ENCODE data around the gene DDB1. TPM values are rescaled to one million over a fixed set of nuclear protein-coding genes. Genes with fewer than 3 reads are reported as not detected.

DDB1 gene
- total and polyA plus RNA-seq, 10 of the 15 experiments (the other 5 are each of a cell fraction or from before 2014, with no cell fraction given): 136 to 272 (median 216) TPM

- TF ChIP-seq TCF3 (IDR thresholded peaks at IDR 0.05; ENCODE audit: borderline replicate concordance, insufficient read depth, low read depth, low read length) (no peak), NR2C1 (IDR thresholded peaks at IDR 0.05) (no peak), POU2F2 (IDR thresholded peaks at IDR 0.05; ENCODE audit: borderline replicate concordance, low read depth, low read length) (no peak), ZNF384 (IDR thresholded peaks at IDR 0.05; ENCODE audit: borderline replicate concordance, low read depth, low read length) (no peak), SPI1 (IDR thresholded peaks at IDR 0.05; ENCODE audit: borderline replicate concordance, insufficient read depth, low read depth, low read length) (no peak), PAX8 (IDR thresholded peaks at IDR 0.05) (no peak), RBBP5 (conservative IDR thresholded peaks at IDR 0.05) (no peak)
Measured at GRCh38 chr11:61340979-61341378, 8.1 kb upstream of the DDB1 start (continued).

DNA sequence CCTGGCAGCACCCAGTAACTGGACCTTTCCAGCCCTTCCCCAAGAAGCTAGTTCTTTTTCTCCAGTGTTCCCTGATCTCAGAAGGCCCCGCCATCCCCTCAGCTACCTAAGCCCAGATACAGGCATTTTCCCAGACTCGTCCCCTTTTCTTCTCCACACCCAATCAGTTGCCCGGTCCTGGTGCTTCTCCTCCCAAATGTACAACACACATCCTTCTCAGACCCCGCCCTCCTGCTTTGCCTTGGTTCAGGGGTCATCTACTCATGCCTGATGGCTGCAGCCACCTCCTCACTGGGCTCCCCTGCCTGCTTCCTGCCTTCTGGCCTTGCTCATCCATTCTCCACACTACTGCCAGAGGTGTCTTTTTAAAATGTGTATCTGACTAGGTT is 6.6 kb upstream of the DDB1 start:
- RAD21 ChIA-PET (ENCODE audit: unreplicated experiment): interaction anchor here (1.8 kb wide), 1 partner anchor 16 kb away, joined by 4 read pairs; no protein-coding TSS in a partner anchor
- in situ Hi-C loops (cut with MboI): loop anchor here (5.0 kb wide), 1 partner anchor 48 kb away; no protein-coding TSS in a partner anchor
- TF ChIP-seq, protein P1, sequence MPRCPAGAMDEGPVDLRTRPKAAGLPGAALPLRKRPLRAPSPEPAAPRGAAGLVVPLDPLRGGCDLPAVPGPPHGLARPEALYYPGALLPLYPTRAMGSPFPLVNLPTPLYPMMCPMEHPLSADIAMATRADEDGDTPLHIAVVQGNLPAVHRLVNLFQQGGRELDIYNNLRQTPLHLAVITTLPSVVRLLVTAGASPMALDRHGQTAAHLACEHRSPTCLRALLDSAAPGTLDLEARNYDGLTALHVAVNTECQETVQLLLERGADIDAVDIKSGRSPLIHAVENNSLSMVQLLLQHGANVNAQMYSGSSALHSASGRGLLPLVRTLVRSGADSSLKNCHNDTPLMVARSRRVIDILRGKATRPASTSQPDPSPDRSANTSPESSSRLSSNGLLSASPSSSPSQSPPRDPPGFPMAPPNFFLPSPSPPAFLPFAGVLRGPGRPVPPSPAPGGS (IDR thresholded peaks at IDR 0.05; ENCODE audit: borderline replicate concordance, insufficient read depth, low read depth, low read length, poor library complexity, severe bottlenecking): no peak
- TF ChIP-seq IRF3 (IDR thresholded peaks at IDR 0.05): no peak
- no peak for TF ChIP-seq NFYB (IDR thresholded peaks at IDR 0.05; ENCODE audit: insufficient read depth, low read depth, low read length)
- TF ChIP-seq, protein P2, sequence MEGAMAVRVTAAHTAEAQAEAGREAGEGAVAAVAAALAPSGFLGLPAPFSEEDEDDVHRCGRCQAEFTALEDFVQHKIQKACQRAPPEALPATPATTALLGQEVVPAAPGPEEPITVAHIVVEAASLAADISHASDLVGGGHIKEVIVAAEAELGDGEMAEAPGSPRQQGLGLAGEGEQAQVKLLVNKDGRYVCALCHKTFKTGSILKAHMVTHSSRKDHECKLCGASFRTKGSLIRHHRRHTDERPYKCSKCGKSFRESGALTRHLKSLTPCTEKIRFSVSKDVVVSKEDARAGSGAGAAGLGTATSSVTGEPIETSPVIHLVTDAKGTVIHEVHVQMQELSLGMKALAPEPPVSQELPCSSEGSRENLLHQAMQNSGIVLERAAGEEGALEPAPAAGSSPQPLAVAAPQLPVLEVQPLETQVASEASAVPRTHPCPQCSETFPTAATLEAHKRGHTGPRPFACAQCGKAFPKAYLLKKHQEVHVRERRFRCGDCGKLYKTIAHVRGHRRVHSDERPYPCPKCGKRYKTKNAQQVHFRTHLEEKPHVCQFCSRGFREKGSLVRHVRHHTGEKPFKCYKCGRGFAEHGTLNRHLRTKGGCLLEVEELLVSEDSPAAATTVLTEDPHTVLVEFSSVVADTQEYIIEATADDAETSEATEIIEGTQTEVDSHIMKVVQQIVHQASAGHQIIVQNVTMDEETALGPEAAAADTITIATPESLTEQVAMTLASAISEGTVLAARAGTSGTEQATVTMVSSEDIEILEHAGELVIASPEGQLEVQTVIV (IDR thresholded peaks at IDR 0.05; ENCODE audit: borderline replicate concordance, partially characterized antibody): no peak
- TF ChIP-seq BMI1 (IDR thresholded peaks at IDR 0.05; ENCODE audit: borderline replicate concordance): no peak
- no peak for TF ChIP-seq PAX5 (IDR thresholded peaks at IDR 0.05; ENCODE audit: borderline replicate concordance, low read depth, low read length)
- no peak for TF ChIP-seq YY1 (IDR thresholded peaks at IDR 0.05; ENCODE audit: low read depth, low read length)
- no peak for TF ChIP-seq POLR2AphosphoS2 (IDR thresholded peaks at IDR 0.05; ENCODE audit: low read depth, low read length)
- TF ChIP-seq SMC3 (IDR thresholded peaks at IDR 0.05; ENCODE audit: borderline replicate concordance, low read length): no peak
- TF ChIP-seq PAX8 (IDR thresholded peaks at IDR 0.05): no peak
- no peak for TF ChIP-seq STAT1 (conservative IDR thresholded peaks at IDR 0.05)
- no peak for TF ChIP-seq SIX5 (IDR thresholded peaks at IDR 0.05; ENCODE audit: low read depth, low read length, severe bottlenecking)

More for the DNA sequence above, 6.6 kb upstream of the DDB1 start:
- ATAC-seq (no peak), FAIRE-seq (no peak), DNase-seq (ENCODE audit: low read depth, low spot score) (no peak)
- no peak overlapping the region for H3K9ac ChIP-seq (ENCODE audit: control insufficient read depth, insufficient read depth, low read length)
- no peaks in the 10 kb centered on the region for H3K9me3 ChIP-seq (replicated peaks; ENCODE audit: control insufficient read depth, insufficient read depth, low read length)
- intact Hi-C loops (cut with micrococcal nuclease; ENCODE audit: unreplicated experiment): loop anchor here (10.0 kb wide), 1 partner anchor 85 kb away; no protein-coding TSS in a partner anchor
- no peaks in the 10 kb centered on the region for H4K20me1 ChIP-seq (ENCODE audit: control insufficient read depth, insufficient read depth)
- WGBS (ENCODE audit: insufficient coverage, insufficient replicate concordance, low lambda C conversion rate, missing lambda C conversion rate): 60% methylated on average over 4 of the region's 4 CpGs
- no TSS peak for BruUV-seq (replicated peaks)
- ChIA-PET SMC1A (ENCODE audit: uncharacterized antibody, unreplicated experiment) (interaction anchor here (0.6 to 8.1 kb wide), 4 partner anchors 18 to 488 kb away, joined by 3 to 414 read pairs (median 123); partner anchors contain the start of genes CYB561A3, TMEM138 and TMEM216), POLR2A (no interaction called here), CTCF (interaction anchor here (1.2 to 10.2 kb wide), 3 partner anchors 22 to 53 kb away, joined by 4 to 729 read pairs (median 387); partner anchors contain the start of genes CYB561A3 and TMEM138)
- H3K4me2 ChIP-seq (ENCODE audit: control insufficient read depth, insufficient read depth): no peak overlapping the region
- H3K27ac ChIP-seq (ENCODE audit: control insufficient read depth, insufficient read depth): no peak overlapping the region
- H3K27me3 ChIP-seq (replicated peaks in 1 of 2; ENCODE audit: control insufficient read depth in 2 of 2, insufficient read depth in 2 of 2, low read length in 1 of 2): no peaks in the 10 kb centered on the region
- H3K4me1 ChIP-seq (ENCODE audit: control insufficient read depth, insufficient read depth, low read length): peaks cover 6% of the 10 kb centered on the region
- H3K36me3 ChIP-seq (ENCODE audit: control insufficient read depth in 2 of 2, insufficient read depth in 2 of 2, low read length in 1 of 2): peaks cover 0 to 4% of the 10 kb centered on the region in 2 experiments; a peak in 2 of 4 replicates
- 0 out of 2 replicates have a peak, but pooled peaks cover under 1% of the 10 kb centered on the region for H3K79me2 ChIP-seq (ENCODE audit: control insufficient read depth, insufficient read depth, low read length)
- no peak overlapping the region for H2AFZ ChIP-seq (ENCODE audit: control insufficient read depth, low read depth, low read length)
- no peak overlapping the region for H3K4me3 ChIP-seq

All from GM12878 (cell line).